Retinal pigment epithelial cell (primary cell): ENCODE results near the gene BIRC7.

ENCODE experiments used
- DNase-seq: peaks from one replicate; pipeline ENCODE4 v3.0.0-alpha.2; 2010; ENCODE audit warnings: low read depth
- H3K4me3 ChIP-seq: 2 replicates; pipeline ENCODE4 v1.5.1; 2011; ENCODE audit warnings: mild to moderate bottlenecking, low read length, control low read depth, moderate library complexity
- TF ChIP-seq, protein P1 (sequence below): conservative IDR thresholded peaks from 2 replicates; pipeline ENCODE4 v1.5.1; 2011; ENCODE audit warnings: low read depth, low read length, control low read depth, inconsistent platforms

The BIRC7 gene

DNA sequence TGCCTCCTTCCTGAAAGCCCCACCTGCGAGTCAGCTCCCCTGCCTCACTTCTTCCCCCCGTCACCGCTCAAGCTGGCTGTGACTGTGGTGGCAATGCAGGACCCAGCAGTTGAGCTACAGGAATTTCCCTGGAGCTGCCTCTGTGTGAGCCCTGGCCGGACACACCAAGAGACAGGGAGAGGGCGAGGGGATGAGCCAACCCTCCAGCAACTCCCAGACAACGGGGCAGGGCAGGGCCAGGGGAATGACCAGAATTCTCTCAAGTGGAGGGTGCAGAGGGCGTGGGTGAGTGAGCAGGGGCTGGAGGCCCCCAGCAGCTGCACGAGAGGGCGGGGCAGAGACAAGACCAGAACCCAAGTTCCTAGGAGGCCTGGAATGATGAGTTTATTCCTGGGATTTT lies 32.0 kb downstream of the BIRC7 start:
- H3K4me3 ChIP-seq: no peak overlapping the region
- TF ChIP-seq, protein P1, sequence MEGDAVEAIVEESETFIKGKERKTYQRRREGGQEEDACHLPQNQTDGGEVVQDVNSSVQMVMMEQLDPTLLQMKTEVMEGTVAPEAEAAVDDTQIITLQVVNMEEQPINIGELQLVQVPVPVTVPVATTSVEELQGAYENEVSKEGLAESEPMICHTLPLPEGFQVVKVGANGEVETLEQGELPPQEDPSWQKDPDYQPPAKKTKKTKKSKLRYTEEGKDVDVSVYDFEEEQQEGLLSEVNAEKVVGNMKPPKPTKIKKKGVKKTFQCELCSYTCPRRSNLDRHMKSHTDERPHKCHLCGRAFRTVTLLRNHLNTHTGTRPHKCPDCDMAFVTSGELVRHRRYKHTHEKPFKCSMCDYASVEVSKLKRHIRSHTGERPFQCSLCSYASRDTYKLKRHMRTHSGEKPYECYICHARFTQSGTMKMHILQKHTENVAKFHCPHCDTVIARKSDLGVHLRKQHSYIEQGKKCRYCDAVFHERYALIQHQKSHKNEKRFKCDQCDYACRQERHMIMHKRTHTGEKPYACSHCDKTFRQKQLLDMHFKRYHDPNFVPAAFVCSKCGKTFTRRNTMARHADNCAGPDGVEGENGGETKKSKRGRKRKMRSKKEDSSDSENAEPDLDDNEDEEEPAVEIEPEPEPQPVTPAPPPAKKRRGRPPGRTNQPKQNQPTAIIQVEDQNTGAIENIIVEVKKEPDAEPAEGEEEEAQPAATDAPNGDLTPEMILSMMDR: no peak
- no peak for DNase-seq

DNA sequence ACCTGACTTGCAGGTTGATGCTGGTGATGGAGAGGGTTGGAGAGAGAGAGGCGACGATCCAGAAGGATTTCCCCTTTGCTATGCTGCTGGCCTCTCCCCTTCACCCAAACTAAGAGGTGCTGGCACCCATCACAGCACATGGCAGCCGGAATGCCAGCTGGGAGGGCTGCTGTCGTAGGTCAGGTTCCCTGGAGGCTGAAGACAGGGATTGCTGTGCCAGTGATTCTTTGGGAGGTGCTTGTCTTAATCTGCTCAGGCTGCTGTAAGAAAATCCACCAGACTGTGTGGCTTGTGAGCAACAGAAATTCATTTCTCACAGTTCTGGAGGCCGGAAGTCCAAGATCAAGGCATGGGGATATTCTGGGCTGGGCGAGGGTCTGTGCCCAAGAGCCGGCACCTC lies 32.6 kb downstream of the BIRC7 start:
- no peak overlapping the region for H3K4me3 ChIP-seq
- TF ChIP-seq, protein P1: no peak

DNA sequence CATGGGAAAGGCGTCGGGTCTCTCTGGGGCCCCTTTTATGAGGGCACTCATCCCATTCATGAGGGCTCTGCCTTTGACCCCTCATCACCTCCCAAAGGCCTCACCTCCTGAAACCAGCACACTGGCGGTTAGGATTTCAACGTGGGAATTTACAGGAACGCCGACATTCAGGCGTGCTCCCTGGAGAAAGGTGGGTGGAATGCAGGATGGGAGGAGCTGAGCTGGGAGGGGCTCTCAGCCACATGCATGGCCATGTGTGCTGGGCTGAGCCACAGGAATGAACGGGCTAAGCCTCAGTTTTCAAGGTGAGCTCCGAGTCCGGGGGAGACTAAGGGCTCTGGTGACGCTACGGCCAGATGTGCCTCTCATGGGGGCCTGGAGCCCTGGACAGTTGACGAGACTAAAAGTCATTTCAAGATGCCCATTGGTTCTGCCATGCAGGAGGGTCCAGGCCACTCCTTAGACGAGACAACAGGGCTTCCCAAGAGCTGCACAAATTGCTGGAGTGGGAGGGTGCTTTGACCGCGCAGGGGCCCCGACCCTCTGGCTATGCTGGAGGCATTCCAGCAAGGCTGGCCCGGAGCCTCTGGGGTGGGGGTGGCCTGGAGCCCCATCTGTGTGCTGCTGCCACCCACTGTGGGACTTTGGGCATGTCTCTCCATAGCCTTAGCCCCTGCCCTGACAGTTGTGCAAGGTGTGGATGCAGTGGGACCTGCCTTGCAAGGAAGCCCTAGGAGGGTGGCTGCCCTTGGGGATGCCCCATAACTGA lies 33.1 kb downstream of the BIRC7 start:
- no peak overlapping the region for H3K4me3 ChIP-seq
- TF ChIP-seq, protein P1: no peak
- DNase-seq: no peak

More for the DNA sequence above, 32.6 kb downstream of the BIRC7 start:
- DNase-seq: peak; percentile 51

DNA sequence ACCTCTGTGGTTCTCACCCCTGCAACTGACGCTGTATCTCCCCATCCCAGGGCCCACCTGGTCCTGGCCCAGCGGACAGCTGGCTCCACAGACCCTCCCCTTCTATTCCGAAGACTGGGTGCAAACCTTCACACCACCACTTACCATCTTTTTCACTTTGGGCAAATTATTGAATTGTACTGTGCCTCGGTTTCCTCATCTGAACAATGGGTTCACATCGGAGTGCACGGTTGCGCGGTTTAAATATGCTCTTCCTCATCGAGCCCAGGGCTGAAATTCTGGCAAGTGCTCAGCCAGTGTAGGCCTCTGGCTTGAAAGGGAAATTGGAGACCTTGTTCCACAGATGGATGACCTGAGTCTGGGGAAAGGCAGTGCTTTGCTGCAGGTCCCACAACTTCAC lies 34.0 kb downstream of the BIRC7 start:
- no peak overlapping the region for H3K4me3 ChIP-seq
- TF ChIP-seq, protein P1: no peak
- DNase-seq: no peak

DNA sequence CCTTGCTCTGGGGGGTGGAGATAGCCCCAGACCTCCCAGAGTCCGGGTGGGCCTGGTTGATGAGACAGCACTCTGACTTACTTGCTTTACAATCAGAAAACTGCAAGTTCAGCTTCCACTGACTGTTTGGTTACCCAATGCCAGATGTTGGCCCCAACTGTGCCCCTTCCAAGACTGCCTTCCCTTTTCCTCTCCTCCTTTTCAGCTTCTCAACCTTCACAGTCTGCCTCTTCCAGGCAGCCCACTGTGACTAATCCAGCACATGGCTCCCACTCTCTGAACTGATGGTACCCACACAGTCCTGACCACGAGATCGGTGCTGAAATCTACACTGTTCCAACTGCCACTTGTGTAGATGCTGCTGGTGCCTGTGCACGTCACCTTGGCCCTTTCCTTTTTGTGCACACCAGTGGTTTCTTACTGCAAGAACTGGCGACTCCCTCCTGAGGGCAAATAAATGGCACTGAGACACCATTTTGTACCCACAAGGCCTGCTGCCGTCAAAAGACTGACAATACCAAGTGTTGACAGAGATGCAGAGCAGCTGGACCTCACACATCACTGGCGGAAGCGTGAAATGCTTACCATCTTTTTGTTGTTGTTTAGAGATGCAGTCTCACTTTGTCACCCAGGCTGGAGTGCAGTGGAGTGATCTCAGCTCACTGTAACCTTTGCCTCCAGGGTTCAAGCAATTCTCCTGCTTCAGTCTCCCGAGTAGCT lies 35.1 kb downstream of the BIRC7 start:
- TF ChIP-seq, protein P1: no peak
- DNase-seq: no peak
- H3K4me3 ChIP-seq: no peak overlapping the region

DNA sequence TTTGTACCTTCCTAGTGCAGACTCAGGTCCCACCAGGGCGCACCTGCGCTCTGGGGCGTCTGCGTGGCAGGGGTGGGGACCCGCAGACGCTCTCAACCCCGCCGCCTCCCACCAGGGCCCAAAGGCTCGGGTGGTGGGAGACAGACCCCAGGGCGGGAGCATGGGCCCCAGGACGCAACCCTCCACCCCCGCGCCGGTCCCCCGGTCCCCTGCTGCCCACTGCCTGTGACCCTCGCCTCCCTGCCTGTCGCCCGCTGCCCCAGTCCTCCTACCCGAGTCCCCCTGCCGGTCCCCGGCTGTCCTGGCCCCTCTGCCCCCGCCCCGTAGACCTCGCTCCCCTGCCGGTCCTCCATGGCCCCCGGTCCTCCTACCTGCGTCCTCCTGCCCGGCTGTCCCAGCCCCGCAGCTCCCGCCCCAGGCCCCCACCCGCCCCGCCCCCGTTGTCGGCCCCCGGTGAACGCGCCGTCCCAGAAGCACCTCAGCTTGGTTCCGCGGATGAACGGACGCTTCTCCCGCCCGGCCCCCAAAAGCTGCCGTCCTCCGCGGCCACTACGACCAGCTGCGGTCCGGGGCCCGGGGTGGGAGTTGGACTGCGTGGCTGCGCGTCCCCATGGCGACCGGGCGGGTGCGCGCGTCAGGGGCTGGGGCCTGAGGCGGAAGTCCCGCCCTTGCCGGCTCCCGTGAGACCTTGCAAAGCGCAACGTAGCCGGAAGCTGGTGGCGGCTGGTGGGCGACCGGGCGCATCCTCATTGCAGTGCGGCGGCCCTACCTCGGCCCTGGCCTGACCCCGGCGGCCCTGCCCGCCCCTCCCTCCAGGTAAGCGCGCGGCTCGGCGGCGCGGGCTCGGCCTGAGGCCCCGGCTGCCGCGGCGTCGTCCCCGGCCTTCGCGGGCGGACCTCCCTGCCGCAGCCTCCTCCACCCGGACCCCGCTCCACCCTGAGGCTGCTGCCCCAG lies 36.7 kb downstream of the BIRC7 start, which contains the start of gene ARFGAP1:
ARFGAP1 (plus strand) TSS at position 709 of the 954 bp plus-strand sequence. CDS start 2,768 bp downstream, outside the sequence.
- peak within 1 kb of the TSS; percentile 92 for H3K4me3 ChIP-seq
- DNase-seq: peak; percentile 64
- TF ChIP-seq, protein P1: no peak
